GM23338 (cell line): Measurements from ENCODE around the gene FBXO11. TPM values are rescaled to one million over a fixed set of nuclear protein-coding genes. Genes with fewer than 3 reads are reported as not detected.

Experiments
- ATAC-seq: fragments of 200-7000 bp; cut with Tn5 transposase; 3 replicates; pipeline ENCODE4 v1.9.1; 2020
- DNase-seq: peaks from one replicate; pipeline ENCODE4 v3.0.0-alpha.2; 2015; ENCODE audit warnings: low spot score
- H2AFZ ChIP-seq: fragments of 200-600 bp; sonication (generic); 2 replicates; pipeline ENCODE4 v1.8.0; 2016; ENCODE audit warnings: antibody characterized with exemption, mild to moderate bottlenecking, moderate library complexity
- H3F3A ChIP-seq: fragments of 200-600 bp; sonication (generic); replicated peaks from 2 replicates; pipeline ENCODE4 v1.8.0; 2017; ENCODE audit warnings: antibody characterized with exemption, mixed run types, low read depth
- H3K27ac ChIP-seq: fragments of 200-600 bp; sonication (generic); 2 replicates; pipeline ENCODE4 v1.6.1; 2016; ENCODE audit warnings: low read depth
- H3K27me3 ChIP-seq: fragments of 200-600 bp; sonication (generic); 2 replicates; pipeline ENCODE4 v1.8.0; 2016; ENCODE audit warnings: mild to moderate bottlenecking, mixed run types, moderate library complexity; ENCODE audit not compliant: insufficient read depth
- H3K36me3 ChIP-seq: fragments of 200-600 bp; sonication (generic); 2 replicates; pipeline ENCODE4 v1.8.0; 2016; ENCODE audit warnings: mild to moderate bottlenecking; ENCODE audit not compliant: insufficient read depth
- H3K4me1 ChIP-seq: fragments of 200-600 bp; sonication (generic); 2 replicates; pipeline ENCODE4 v1.8.0; 2016; ENCODE audit warnings: mild to moderate bottlenecking, moderate library complexity; ENCODE audit not compliant: insufficient read depth
- H3K4me2 ChIP-seq: fragments of 200-600 bp; sonication (generic); 2 replicates; pipeline ENCODE4 v1.7.1; 2017; ENCODE audit warnings: mixed run types
- H3K4me3 ChIP-seq: fragments of 200-600 bp; sonication (generic); 2 replicates; pipeline ENCODE4 v1.6.1; 2016; ENCODE audit warnings: mixed run types
- H3K79me2 ChIP-seq: fragments of 200-600 bp; sonication (generic); replicated peaks from 2 replicates; pipeline ENCODE4 v1.8.0; 2017; ENCODE audit warnings: mild to moderate bottlenecking; ENCODE audit not compliant: insufficient read depth
- H3K9me2 ChIP-seq: fragments of 200-600 bp; sonication (generic); 2 replicates; pipeline ENCODE4 v1.8.0; 2017; ENCODE audit not compliant: insufficient read depth
- H4K20me1 ChIP-seq: fragments of 200-600 bp; sonication (generic); replicated peaks from 2 replicates; pipeline ENCODE4 v1.8.0; 2017; ENCODE audit warnings: mild to moderate bottlenecking; ENCODE audit not compliant: insufficient read depth
- H3K27ac Mint-ChIP-seq: 2 replicates; pipeline ENCODE4 v1.8.0; 2020; ENCODE audit warnings: inconsistent platforms, mild to moderate bottlenecking, moderate library complexity, mixed read lengths
- H3K27me3 Mint-ChIP-seq: 3 replicates; pipeline ENCODE4 v1.8.0; 2022; ENCODE audit warnings: low read depth, mild to moderate bottlenecking, moderate library complexity, mixed read lengths, inconsistent platforms; ENCODE audit not compliant: insufficient read depth, poor library complexity
- H3K36me3 Mint-ChIP-seq: 3 replicates; pipeline ENCODE4 v1.8.0; 2021; ENCODE audit warnings: low read depth, mild to moderate bottlenecking, inconsistent platforms, moderate library complexity, mixed read lengths
- H3K4me1 Mint-ChIP-seq: 3 replicates; pipeline ENCODE4 v1.8.0; 2020; ENCODE audit warnings: mild to moderate bottlenecking, inconsistent platforms, mixed read lengths
- H3K4me3 Mint-ChIP-seq: 3 replicates; pipeline ENCODE4 v1.8.0; 2021; ENCODE audit warnings: moderate library complexity, mild to moderate bottlenecking, inconsistent platforms, mixed read lengths
- H3K9me3 Mint-ChIP-seq: 3 replicates; pipeline ENCODE4 v1.8.0; 2020; ENCODE audit warnings: moderate library complexity, mild to moderate bottlenecking, inconsistent platforms, mixed read lengths
- POLR2AphosphoS5 ChIP-seq: IDR thresholded peaks from 2 replicates; pipeline ENCODE4 v1.6.1; 2016; ENCODE audit warnings: antibody characterized with exemption, low read depth
- STAT1 ChIP-seq: IDR thresholded peaks from one replicate; pipeline ENCODE4 v1.6.1; 2016; ENCODE audit warnings: antibody characterized with exemption; ENCODE audit not compliant: unreplicated experiment
- ZNF331 ChIP-seq: fragments of 250-450 bp; sonication (Bioruptor Pico); IDR thresholded peaks from 2 replicates; pipeline ENCODE4 v1.5.0; 2020; ENCODE audit warnings: low read depth, mild to moderate bottlenecking, moderate library complexity
- ZNF462 ChIP-seq: fragments of 250-450 bp; sonication (Bioruptor Pico); IDR thresholded peaks from 2 replicates; pipeline ENCODE4 v1.5.0; 2020; ENCODE audit warnings: mild to moderate bottlenecking, moderate library complexity
- polyA plus RNA-seq: library from polyadenylated mRNA; unstranded; fragments of >200 nt; fragmentation: Nextera tagmentation; extraction: Ambion mirVana; gene quantifications from 2 replicates; pipeline ENCODE4 v1.2.1, GENCODE V29; 2016
- total RNA-seq: library from RNA; depleted of rRNA; stranded (reverse); fragments of >200 nt; shearing (Covaris generic); gene quantifications from 2 replicates; pipeline ENCODE4 v1.2.3, GENCODE V29; 2014

The FBXO11 gene
- total and polyA plus RNA-seq, 2 experiments from 2014 or later = 21.5 to 52.7 TPM

GRCh38 chr2:47819834-47820233, 86.5 kb downstream of the FBXO11 start:
- H3K36me3 ChIP-seq = peaks cover 24% of the 10 kb centered on the region; the same call in 1 of the 2 replicates

More at GRCh38 chr2:47819834-47820233, 86.5 kb downstream of the FBXO11 start:
- H3K4me3 Mint-ChIP-seq = no peak overlapping the region
- no peaks in the 10 kb centered on the region for H3K9me2 ChIP-seq
- TF ChIP-seq ZNF331 = no peak
- no peak for TF ChIP-seq ZNF462 (CRISPR knock-in tag)
- no peak for TF ChIP-seq POLR2AphosphoS5
- TF ChIP-seq STAT1 = no peak
- no peak overlapping the region for H3K27ac Mint-ChIP-seq
- DNase-seq (no peak), ATAC-seq (no peak)
- no peaks in the 10 kb centered on the region for H4K20me1 ChIP-seq
- no peak overlapping the region for H3K4me3 ChIP-seq
- peaks cover 10% of the 10 kb centered on the region for H3K27me3 Mint-ChIP-seq
- no peak overlapping the region for H3K27ac ChIP-seq
- no peaks in the 10 kb centered on the region for H3K27me3 ChIP-seq
- no peaks in the 10 kb centered on the region for H3K4me1 ChIP-seq
- no peaks in the 10 kb centered on the region for H3K9me3 Mint-ChIP-seq
- no peaks in the 10 kb centered on the region for H3F3A ChIP-seq
- no peak overlapping the region for H3K4me2 ChIP-seq
- no peak overlapping the region for H2AFZ ChIP-seq
- no peaks in the 10 kb centered on the region for H3K4me1 Mint-ChIP-seq
- H3K36me3 Mint-ChIP-seq = peaks cover 80% of the 10 kb centered on the region
- no peaks in the 10 kb centered on the region for H3K79me2 ChIP-seq
